SK-N-SH (cell line): Measurements from ENCODE around the gene ZBTB12. TPM values are rescaled to one million over a fixed set of nuclear protein-coding genes. Genes with fewer than 3 reads are reported as not detected.

Experiments
- CTCF ChIA-PET: fragments of 300-600, 350-600 bp; formaldehyde crosslinking; extraction: SDS; loops from one replicate; lab custom pipeline; 2021; lab: Yijun Ruan, JAX
- POLR2A ChIA-PET: fragments of 350-600 bp; sonication (Branson Sonifier 250); formaldehyde crosslinking; extraction: SDS; loops from one replicate; lab custom pipeline; 2020; ENCODE audit warnings: antibody characterized with exemption, inconsistent platforms; lab: Yijun Ruan, JAX
- DNase-seq: peaks from one replicate; pipeline ENCODE4 v3.0.0; 2012
- H2AFZ ChIP-seq: fragments of 200-600 bp; sonication (generic); 2 replicates; pipeline ENCODE4 v1.8.1; 2016; ENCODE audit warnings: antibody characterized with exemption, mild to moderate bottlenecking, low read depth
- H3F3A ChIP-seq: fragments of 200-600 bp; sonication (generic); replicated peaks from 2 replicates; pipeline ENCODE3; 2016; ENCODE audit warnings: antibody characterized with exemption, mild to moderate bottlenecking; ENCODE audit not compliant: insufficient read depth
- H3K27ac ChIP-seq, 2 experiments: fragments of 200-500 bp in 1 of 2; fragments of 200-600 bp in 1 of 2; sonication (Bioruptor generic) in 1 of 2; sonication (generic), shearing (Covaris generic) in 1 of 2; 2 replicates each; pipeline versions ENCODE4 v1.5.1 to v1.6.1; 2014 to 2016; ENCODE audit warnings: low read depth in 2 of 2, inconsistent platforms in 1 of 2, low read length in 1 of 2, mild to moderate bottlenecking in 1 of 2, mixed read lengths in 1 of 2
- H3K27me3 ChIP-seq: fragments of 200-600 bp; sonication (generic), shearing (Covaris generic); 2 replicates; pipeline ENCODE4 v1.6.1; 2016; ENCODE audit warnings: mixed run types; ENCODE audit not compliant: insufficient read depth
- H3K36me3 ChIP-seq, 2 experiments: fragments of 200-500 bp in 1 of 2; fragments of 200-600 bp in 1 of 2; sonication (Bioruptor generic) in 1 of 2; sonication (generic) in 1 of 2; replicated peaks in 1 of 2; 2 replicates each; pipeline versions ENCODE3 to v1.5.1; 2014 to 2016; ENCODE audit warnings: low read length in 1 of 2, mild to moderate bottlenecking in 1 of 2; ENCODE audit not compliant: insufficient read depth in 2 of 2, control insufficient read depth in 1 of 2
- H3K4me1 ChIP-seq, 2 experiments: fragments of 200-500 bp in 1 of 2; fragments of 200-600 bp in 1 of 2; sonication (Bioruptor generic) in 1 of 2; sonication (generic), shearing (Covaris generic) in 1 of 2; 2 replicates each; pipeline versions ENCODE4 v1.5.1 to v1.6.1; 2014 to 2016; ENCODE audit warnings: low read depth in 1 of 2, low read length in 1 of 2, mixed run types in 1 of 2; ENCODE audit not compliant: insufficient read depth in 2 of 2, control insufficient read depth in 1 of 2
- H3K4me2 ChIP-seq: fragments of 200-600 bp; sonication (generic), shearing (Covaris generic); 2 replicates; pipeline ENCODE4 v1.6.1; 2017; ENCODE audit warnings: mixed run types
- H3K4me3 ChIP-seq, 2 experiments: fragments of 200-500 bp in 1 of 2; fragments of 200-600 bp in 1 of 2; sonication (Bioruptor generic) in 1 of 2; sonication (generic), shearing (Covaris generic) in 1 of 2; 2 replicates each; pipeline versions ENCODE4 v1.5.1 to v1.8.1; 2014 to 2016; ENCODE audit warnings: low read depth in 2 of 2, inconsistent platforms in 1 of 2, low read length in 1 of 2, mild to moderate bottlenecking in 1 of 2, mixed read lengths in 1 of 2, moderate library complexity in 1 of 2
- H3K79me2 ChIP-seq: fragments of 200-600 bp; sonication (generic); 2 replicates; pipeline ENCODE4 v1.8.1; 2017; ENCODE audit warnings: mild to moderate bottlenecking; ENCODE audit not compliant: insufficient read depth
- H3K9ac ChIP-seq: fragments of 200-600 bp; sonication (generic); 2 replicates; pipeline ENCODE4 v1.6.1; 2017; ENCODE audit warnings: mixed run types
- H3K9me2 ChIP-seq: fragments of 200-600 bp; sonication (generic); 2 replicates; pipeline ENCODE4 v1.6.1; 2017; ENCODE audit warnings: mixed run types
- H3K9me3 ChIP-seq: fragments of 200-600 bp; sonication (generic); 2 replicates; pipeline ENCODE4 v1.6.1; 2017; ENCODE audit warnings: mixed run types, mild to moderate bottlenecking, moderate library complexity
- H4K20me1 ChIP-seq: fragments of 200-600 bp; sonication (generic); 2 replicates; pipeline ENCODE4 v1.6.1; 2017; ENCODE audit warnings: mild to moderate bottlenecking, mixed run types; ENCODE audit not compliant: insufficient read depth
- ELF1 ChIP-seq: IDR thresholded peaks from 2 replicates; pipeline ENCODE4 v1.4.0; 2012
- EZH2phosphoT487 ChIP-seq: fragments of 200-600 bp; sonication (generic); IDR thresholded peaks from 2 replicates; pipeline ENCODE4 v1.6.1; 2017; ENCODE audit warnings: low read depth, mixed run types, mild to moderate bottlenecking, antibody characterized with exemption, moderate library complexity, borderline replicate concordance
- FOXJ3 ChIP-seq: sonication (generic); formaldehyde crosslinking; IDR thresholded peaks from 2 replicates; pipeline ENCODE4 v1.5.1; 2020; ENCODE audit warnings: mild to moderate bottlenecking, missing genetic modification reagents
- MEF2A ChIP-seq: IDR thresholded peaks from 2 replicates; pipeline ENCODE4 v1.4.0; 2012; ENCODE audit warnings: low read depth, borderline replicate concordance
- RAD21 ChIP-seq: IDR thresholded peaks from 2 replicates; pipeline ENCODE4 v1.6.1; 2012; ENCODE audit warnings: mild to moderate bottlenecking, low read length
- RCOR1 ChIP-seq: fragments of 150-350 bp; IDR thresholded peaks from 2 replicates; pipeline ENCODE4 v1.6.1; 2017; ENCODE audit warnings: antibody characterized with exemption, low read length
- RFX5 ChIP-seq: IDR thresholded peaks from 2 replicates; pipeline ENCODE4 v1.6.1; 2012; ENCODE audit warnings: mild to moderate bottlenecking, improper control_type of control experiment, low read length
- RXRA ChIP-seq: IDR thresholded peaks from 2 replicates; pipeline ENCODE4 v1.4.0; 2012; ENCODE audit warnings: low read depth, mild to moderate bottlenecking, borderline replicate concordance
- SMC3 ChIP-seq: IDR thresholded peaks from 2 replicates; pipeline ENCODE4 v1.6.1; 2012; ENCODE audit warnings: low read depth, low read length, improper control_type of control experiment
- TEAD4 ChIP-seq: IDR thresholded peaks from 2 replicates; pipeline ENCODE4 v1.4.0; 2012; ENCODE audit warnings: mild to moderate bottlenecking, borderline replicate concordance; ENCODE audit not compliant: insufficient read depth
- WGBS: methylation state at CpG from one replicate; pipeline ENCODE4 v1.1.6; 2017; ENCODE audit warnings: low lambda C conversion rate; 5-methylcytosine and 5-hydroxymethylcytosine counted together
- polyA plus RNA-seq, 3 experiments: library from polyadenylated mRNA; depleted of rRNA; stranded (reverse); fragments of >200 nt; gene quantifications; 2 replicates each; pipeline ENCODE4 v1.2.3, GENCODE V29; 2012
- TF ChIP-seq, protein P1 (sequence below): fragments of 150-350 bp; IDR thresholded peaks from 2 replicates; pipeline ENCODE4 v1.6.1; 2016; ENCODE audit warnings: mild to moderate bottlenecking, low read depth, low read length
- TF ChIP-seq, protein P2 (sequence below): IDR thresholded peaks from 2 replicates; pipeline ENCODE4 v1.4.0; 2012; ENCODE audit warnings: low read depth
- TF ChIP-seq, protein P3 (sequence below): IDR thresholded peaks from 2 replicates; pipeline ENCODE4 v1.4.0; 2012; ENCODE audit warnings: low read depth, borderline replicate concordance
- TF ChIP-seq, protein P4 (sequence below): fragments of 200-600 bp; sonication (generic); IDR thresholded peaks from 2 replicates; pipeline ENCODE4 v1.6.1; 2017; ENCODE audit warnings: antibody characterized with exemption, mild to moderate bottlenecking, moderate library complexity
- TF ChIP-seq, protein P5 (sequence below): IDR thresholded peaks from 2 replicates; pipeline ENCODE4 v1.6.1; 2012; ENCODE audit warnings: mild to moderate bottlenecking, low read depth, low read length, moderate library complexity

The ZBTB12 gene
- polyA plus RNA-seq, 1 of the 3 experiments (the other 2 are of a cell fraction), result 8.3 TPM

DNA sequence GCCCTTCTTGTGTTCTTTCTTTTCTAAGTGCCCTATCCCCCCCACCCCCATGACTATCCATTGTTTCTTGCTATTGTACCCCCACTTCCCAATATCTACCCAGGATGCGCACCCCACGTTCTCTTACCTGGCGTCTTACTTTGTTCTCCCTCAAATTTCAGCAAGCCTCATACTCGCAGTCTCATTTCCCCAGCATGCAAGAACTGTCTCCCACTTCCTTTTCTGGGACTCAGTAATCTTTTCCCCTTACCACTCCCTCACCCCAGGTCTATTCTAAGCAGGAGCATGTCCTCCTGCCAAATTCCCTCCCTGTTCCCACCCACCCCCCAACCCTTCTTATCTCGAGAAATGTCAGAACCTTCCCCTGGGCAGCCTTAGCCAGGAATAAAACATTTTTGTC lies 2.7 kb downstream of the ZBTB12 start:
- TF ChIP-seq SMC3, result no peak
- TF ChIP-seq EZH2phosphoT487, result no peak
- TF ChIP-seq RCOR1, result no peak
- TF ChIP-seq, protein P1, sequence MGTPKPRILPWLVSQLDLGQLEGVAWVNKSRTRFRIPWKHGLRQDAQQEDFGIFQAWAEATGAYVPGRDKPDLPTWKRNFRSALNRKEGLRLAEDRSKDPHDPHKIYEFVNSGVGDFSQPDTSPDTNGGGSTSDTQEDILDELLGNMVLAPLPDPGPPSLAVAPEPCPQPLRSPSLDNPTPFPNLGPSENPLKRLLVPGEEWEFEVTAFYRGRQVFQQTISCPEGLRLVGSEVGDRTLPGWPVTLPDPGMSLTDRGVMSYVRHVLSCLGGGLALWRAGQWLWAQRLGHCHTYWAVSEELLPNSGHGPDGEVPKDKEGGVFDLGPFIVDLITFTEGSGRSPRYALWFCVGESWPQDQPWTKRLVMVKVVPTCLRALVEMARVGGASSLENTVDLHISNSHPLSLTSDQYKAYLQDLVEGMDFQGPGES, result no peak
- TF ChIP-seq, protein P2, sequence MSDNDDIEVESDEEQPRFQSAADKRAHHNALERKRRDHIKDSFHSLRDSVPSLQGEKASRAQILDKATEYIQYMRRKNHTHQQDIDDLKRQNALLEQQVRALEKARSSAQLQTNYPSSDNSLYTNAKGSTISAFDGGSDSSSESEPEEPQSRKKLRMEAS, result no peak
- no peak for TF ChIP-seq TEAD4
- no peak for TF ChIP-seq RXRA
- no peak for TF ChIP-seq MEF2A
- no peak for TF ChIP-seq RFX5
- no peak for TF ChIP-seq FOXJ3
- TF ChIP-seq RAD21, result no peak
- TF ChIP-seq, protein P3, sequence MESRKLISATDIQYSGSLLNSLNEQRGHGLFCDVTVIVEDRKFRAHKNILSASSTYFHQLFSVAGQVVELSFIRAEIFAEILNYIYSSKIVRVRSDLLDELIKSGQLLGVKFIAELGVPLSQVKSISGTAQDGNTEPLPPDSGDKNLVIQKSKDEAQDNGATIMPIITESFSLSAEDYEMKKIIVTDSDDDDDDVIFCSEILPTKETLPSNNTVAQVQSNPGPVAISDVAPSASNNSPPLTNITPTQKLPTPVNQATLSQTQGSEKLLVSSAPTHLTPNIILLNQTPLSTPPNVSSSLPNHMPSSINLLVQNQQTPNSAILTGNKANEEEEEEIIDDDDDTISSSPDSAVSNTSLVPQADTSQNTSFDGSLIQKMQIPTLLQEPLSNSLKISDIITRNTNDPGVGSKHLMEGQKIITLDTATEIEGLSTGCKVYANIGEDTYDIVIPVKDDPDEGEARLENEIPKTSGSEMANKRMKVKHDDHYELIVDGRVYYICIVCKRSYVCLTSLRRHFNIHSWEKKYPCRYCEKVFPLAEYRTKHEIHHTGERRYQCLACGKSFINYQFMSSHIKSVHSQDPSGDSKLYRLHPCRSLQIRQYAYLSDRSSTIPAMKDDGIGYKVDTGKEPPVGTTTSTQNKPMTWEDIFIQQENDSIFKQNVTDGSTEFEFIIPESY, result no peak
- TF ChIP-seq, protein P4, sequence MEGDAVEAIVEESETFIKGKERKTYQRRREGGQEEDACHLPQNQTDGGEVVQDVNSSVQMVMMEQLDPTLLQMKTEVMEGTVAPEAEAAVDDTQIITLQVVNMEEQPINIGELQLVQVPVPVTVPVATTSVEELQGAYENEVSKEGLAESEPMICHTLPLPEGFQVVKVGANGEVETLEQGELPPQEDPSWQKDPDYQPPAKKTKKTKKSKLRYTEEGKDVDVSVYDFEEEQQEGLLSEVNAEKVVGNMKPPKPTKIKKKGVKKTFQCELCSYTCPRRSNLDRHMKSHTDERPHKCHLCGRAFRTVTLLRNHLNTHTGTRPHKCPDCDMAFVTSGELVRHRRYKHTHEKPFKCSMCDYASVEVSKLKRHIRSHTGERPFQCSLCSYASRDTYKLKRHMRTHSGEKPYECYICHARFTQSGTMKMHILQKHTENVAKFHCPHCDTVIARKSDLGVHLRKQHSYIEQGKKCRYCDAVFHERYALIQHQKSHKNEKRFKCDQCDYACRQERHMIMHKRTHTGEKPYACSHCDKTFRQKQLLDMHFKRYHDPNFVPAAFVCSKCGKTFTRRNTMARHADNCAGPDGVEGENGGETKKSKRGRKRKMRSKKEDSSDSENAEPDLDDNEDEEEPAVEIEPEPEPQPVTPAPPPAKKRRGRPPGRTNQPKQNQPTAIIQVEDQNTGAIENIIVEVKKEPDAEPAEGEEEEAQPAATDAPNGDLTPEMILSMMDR, result no peak
- TF ChIP-seq, protein P5, sequence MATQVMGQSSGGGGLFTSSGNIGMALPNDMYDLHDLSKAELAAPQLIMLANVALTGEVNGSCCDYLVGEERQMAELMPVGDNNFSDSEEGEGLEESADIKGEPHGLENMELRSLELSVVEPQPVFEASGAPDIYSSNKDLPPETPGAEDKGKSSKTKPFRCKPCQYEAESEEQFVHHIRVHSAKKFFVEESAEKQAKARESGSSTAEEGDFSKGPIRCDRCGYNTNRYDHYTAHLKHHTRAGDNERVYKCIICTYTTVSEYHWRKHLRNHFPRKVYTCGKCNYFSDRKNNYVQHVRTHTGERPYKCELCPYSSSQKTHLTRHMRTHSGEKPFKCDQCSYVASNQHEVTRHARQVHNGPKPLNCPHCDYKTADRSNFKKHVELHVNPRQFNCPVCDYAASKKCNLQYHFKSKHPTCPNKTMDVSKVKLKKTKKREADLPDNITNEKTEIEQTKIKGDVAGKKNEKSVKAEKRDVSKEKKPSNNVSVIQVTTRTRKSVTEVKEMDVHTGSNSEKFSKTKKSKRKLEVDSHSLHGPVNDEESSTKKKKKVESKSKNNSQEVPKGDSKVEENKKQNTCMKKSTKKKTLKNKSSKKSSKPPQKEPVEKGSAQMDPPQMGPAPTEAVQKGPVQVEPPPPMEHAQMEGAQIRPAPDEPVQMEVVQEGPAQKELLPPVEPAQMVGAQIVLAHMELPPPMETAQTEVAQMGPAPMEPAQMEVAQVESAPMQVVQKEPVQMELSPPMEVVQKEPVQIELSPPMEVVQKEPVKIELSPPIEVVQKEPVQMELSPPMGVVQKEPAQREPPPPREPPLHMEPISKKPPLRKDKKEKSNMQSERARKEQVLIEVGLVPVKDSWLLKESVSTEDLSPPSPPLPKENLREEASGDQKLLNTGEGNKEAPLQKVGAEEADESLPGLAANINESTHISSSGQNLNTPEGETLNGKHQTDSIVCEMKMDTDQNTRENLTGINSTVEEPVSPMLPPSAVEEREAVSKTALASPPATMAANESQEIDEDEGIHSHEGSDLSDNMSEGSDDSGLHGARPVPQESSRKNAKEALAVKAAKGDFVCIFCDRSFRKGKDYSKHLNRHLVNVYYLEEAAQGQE, result no peak
- TF ChIP-seq ELF1, result no peak
- H3K27ac ChIP-seq, result no peak overlapping the region
- ChIA-PET POLR2A (interaction anchor here (1.0 kb wide), 1 partner anchor 10 kb away, joined by 4 read pairs; no protein-coding TSS in a partner anchor), CTCF (interaction anchor here (1.0 kb wide), 1 partner anchor 60 kb away, joined by 4 read pairs; no protein-coding TSS in a partner anchor)
- H2AFZ ChIP-seq, result no peak overlapping the region
- no peaks in the 10 kb centered on the region for H4K20me1 ChIP-seq
- H3K4me2 ChIP-seq, result peak overlapping the region; percentile 91; the same call in 1 of the 2 replicates
- H3K4me3 ChIP-seq, result no peak overlapping the region
- peaks cover 12 to 14% of the 10 kb centered on the region in 2 experiments for H3K36me3 ChIP-seq
- H3K9me2 ChIP-seq, result no peaks in the 10 kb centered on the region
- H3K9ac ChIP-seq, result no peak overlapping the region
- peaks cover 20% of the 10 kb centered on the region; the same call in 1 of the 2 replicates for H3K79me2 ChIP-seq
- H3K27me3 ChIP-seq, result no peaks in the 10 kb centered on the region
- WGBS, result 93% methylated on average over 5 of the region's 5 CpGs
- no peak for DNase-seq
- H3K4me1 ChIP-seq, result peaks cover 5 to 40% of the 10 kb centered on the region in 2 experiments
- H3K9me3 ChIP-seq, result no peaks in the 10 kb centered on the region
- peaks cover 13% of the 10 kb centered on the region for H3F3A ChIP-seq
